ENCODE data around the gene SH3D21. TPM values are rescaled to one million over a fixed set of nuclear protein-coding genes. Genes with fewer than 3 reads are reported as not detected.

SH3D21 gene
- total RNA-seq, 1 experiment from 2014 or later: 18.3 TPM

DNA sequence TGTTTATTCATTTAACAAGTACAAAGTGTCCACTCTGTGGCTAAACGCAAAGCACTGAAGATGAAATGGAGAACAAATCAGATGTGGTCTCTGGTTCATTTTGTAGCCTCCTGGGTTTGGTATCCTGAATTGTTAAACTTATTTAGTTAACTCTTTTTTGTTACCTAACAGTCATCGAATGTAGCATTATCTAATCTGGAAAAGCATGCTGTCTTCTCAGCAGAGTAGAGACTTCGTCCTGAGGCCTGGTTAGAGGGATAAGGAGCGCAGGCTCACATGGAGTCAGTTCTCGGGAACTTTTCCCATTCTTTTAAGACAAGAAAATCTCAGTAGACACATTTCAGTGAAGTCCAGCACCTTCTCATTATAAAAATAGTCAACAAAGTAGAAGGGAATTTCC, 33.1 kb upstream of the SH3D21 start:
- Mint-ChIP-seq H3K4me3 (no peak overlapping the region), H3K36me3 (ENCODE audit: insufficient read depth in 1 of 3, low read depth in 3 of 3) (peaks cover 12 to 49% (median 41%) of the 10 kb centered on the region in 3 experiments; a peak in 6 of 7 replicates), H3K9me3 (no peaks in the 10 kb centered on the region), H3K4me1 (no peaks in the 10 kb centered on the region), H3K27ac (no peak overlapping the region), H3K27me3 (ENCODE audit: low read depth) (no peaks in the 10 kb centered on the region)
- H3K79me2 ChIP-seq (ENCODE audit: insufficient read depth, low read length): peaks cover 2% of the 10 kb centered on the region; the same call in 1 of the 2 replicates
- no peak overlapping the region for H3K27ac ChIP-seq (ENCODE audit: insufficient read length, low read depth, low read length)
- no peak overlapping the region for H3K56ac ChIP-seq (ENCODE audit: insufficient read length, low read depth, low read length)
- H2BK120ac ChIP-seq (ENCODE audit: low read depth, low read length, poor library complexity, severe bottlenecking): no peak overlapping the region
- H3K4me2 ChIP-seq (ENCODE audit: insufficient read depth, insufficient read length, low read length): no peak overlapping the region
- no peak overlapping the region for H4K5ac ChIP-seq (ENCODE audit: insufficient read length, low read depth, low read length)
- H3K4me1 ChIP-seq (ENCODE audit: insufficient read depth, low read length): no peaks in the 10 kb centered on the region
- H3K18ac ChIP-seq (ENCODE audit: insufficient read length, low read depth, low read length): no peak overlapping the region
- no peak overlapping the region for H2BK12ac ChIP-seq (ENCODE audit: insufficient read length, low read depth, low read length)
- H2AK5ac ChIP-seq (ENCODE audit: insufficient read length, low read length): no peak overlapping the region
- no peak overlapping the region for H3K14ac ChIP-seq (ENCODE audit: insufficient read depth, low read length)
- TF ChIP-seq, protein P1, sequence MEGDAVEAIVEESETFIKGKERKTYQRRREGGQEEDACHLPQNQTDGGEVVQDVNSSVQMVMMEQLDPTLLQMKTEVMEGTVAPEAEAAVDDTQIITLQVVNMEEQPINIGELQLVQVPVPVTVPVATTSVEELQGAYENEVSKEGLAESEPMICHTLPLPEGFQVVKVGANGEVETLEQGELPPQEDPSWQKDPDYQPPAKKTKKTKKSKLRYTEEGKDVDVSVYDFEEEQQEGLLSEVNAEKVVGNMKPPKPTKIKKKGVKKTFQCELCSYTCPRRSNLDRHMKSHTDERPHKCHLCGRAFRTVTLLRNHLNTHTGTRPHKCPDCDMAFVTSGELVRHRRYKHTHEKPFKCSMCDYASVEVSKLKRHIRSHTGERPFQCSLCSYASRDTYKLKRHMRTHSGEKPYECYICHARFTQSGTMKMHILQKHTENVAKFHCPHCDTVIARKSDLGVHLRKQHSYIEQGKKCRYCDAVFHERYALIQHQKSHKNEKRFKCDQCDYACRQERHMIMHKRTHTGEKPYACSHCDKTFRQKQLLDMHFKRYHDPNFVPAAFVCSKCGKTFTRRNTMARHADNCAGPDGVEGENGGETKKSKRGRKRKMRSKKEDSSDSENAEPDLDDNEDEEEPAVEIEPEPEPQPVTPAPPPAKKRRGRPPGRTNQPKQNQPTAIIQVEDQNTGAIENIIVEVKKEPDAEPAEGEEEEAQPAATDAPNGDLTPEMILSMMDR (conservative IDR thresholded peaks at IDR 0.05): no peak
- no peak overlapping the region for H2BK15ac ChIP-seq (ENCODE audit: low read depth, low read length)
- no peak overlapping the region for H2BK20ac ChIP-seq (ENCODE audit: low read depth, low read length, poor library complexity, severe bottlenecking)
- H4K8ac ChIP-seq (replicated peaks; ENCODE audit: insufficient read length, low read depth, low read length): no peak overlapping the region
- no peak overlapping the region for H3T11ph ChIP-seq (ENCODE audit: low read length)
- H2BK5ac ChIP-seq (ENCODE audit: insufficient read length, low read length): no peak overlapping the region
- no CpG with 5 or more reads among the region's 5 CpGs for WGBS (ENCODE audit: extremely low coverage, insufficient read length, low lambda C conversion rate)
- no peak overlapping the region for H2AFZ ChIP-seq (ENCODE audit: low read length)
- no peak overlapping the region for H3K9ac ChIP-seq (ENCODE audit: extremely low read depth, insufficient read length, low read length)
- no peak for DNase-seq
- no peaks in the 10 kb centered on the region for H3K9me3 ChIP-seq (ENCODE audit: control insufficient read depth, low read depth, low read length)
- no peak overlapping the region for H3K4ac ChIP-seq (ENCODE audit: low read depth, low read length)
- no peaks in the 10 kb centered on the region for H3K27me3 ChIP-seq (ENCODE audit: insufficient read depth, low read length)
- no peak overlapping the region for H4K91ac ChIP-seq (ENCODE audit: insufficient read length, low read depth, low read length)
- H4K20me1 ChIP-seq (ENCODE audit: control insufficient read depth, insufficient read depth, insufficient read length): no peaks in the 10 kb centered on the region
- H3K79me1 ChIP-seq (ENCODE audit: insufficient read depth, low read depth, low read length, poor library complexity, severe bottlenecking): peaks cover 7% of the 10 kb centered on the region
- no peak overlapping the region for H3K23ac ChIP-seq (ENCODE audit: insufficient read length, low read depth, low read length)
- no peaks in the 10 kb centered on the region for H3K23me2 ChIP-seq (ENCODE audit: insufficient read length, low read depth, low read length, poor library complexity, severe bottlenecking)

Measured in H9 (cell line).